Hepatocyte (in vitro differentiated cells): ENCODE data around the gene DMRT1. TPM values are rescaled to one million over a fixed set of nuclear protein-coding genes. Genes with fewer than 3 reads are reported as not detected.

Experiments
- DNase-seq: peaks from one replicate; pipeline ENCODE4 v3.0.0-alpha.2; 2016; ENCODE audit warnings: low spot score
- H2AFZ ChIP-seq: fragments of 200-600 bp; sonication (generic); 2 replicates; pipeline ENCODE4 v1.6.0; 2016; ENCODE audit warnings: antibody characterized with exemption, mild to moderate bottlenecking
- H3K27ac ChIP-seq: fragments of 200-600 bp; sonication (generic); 2 replicates; pipeline ENCODE4 v1.5.1; 2016; ENCODE audit warnings: mild to moderate bottlenecking
- H3K27me3 ChIP-seq: fragments of 200-600 bp; sonication (generic); 2 replicates; pipeline ENCODE4 v1.6.1; 2016
- H3K36me3 ChIP-seq: fragments of 200-600 bp; sonication (generic); replicated peaks from 2 replicates; pipeline ENCODE4 v1.5.1; 2016; ENCODE audit warnings: low read depth; ENCODE audit not compliant: insufficient read depth
- H3K4me1 ChIP-seq: fragments of 200-600 bp; sonication (generic); 2 replicates; pipeline ENCODE4 v1.5.1; 2016; ENCODE audit warnings: mild to moderate bottlenecking, moderate library complexity; ENCODE audit not compliant: insufficient read depth
- H3K4me2 ChIP-seq: fragments of 200-600 bp; sonication (generic); 2 replicates; pipeline ENCODE4 v1.6.0; 2016
- H3K4me3 ChIP-seq: fragments of 200-600 bp; sonication (generic); 2 replicates; pipeline ENCODE4 v1.5.1; 2016; ENCODE audit warnings: mild to moderate bottlenecking
- H3K79me2 ChIP-seq: fragments of 200-600 bp; sonication (generic); 2 replicates; pipeline ENCODE4 v1.6.0; 2017; ENCODE audit warnings: mild to moderate bottlenecking
- H3K9me2 ChIP-seq: fragments of 200-600 bp; sonication (generic); replicated peaks from 2 replicates; pipeline ENCODE4 v1.6.0; 2017; ENCODE audit warnings: mild to moderate bottlenecking; ENCODE audit not compliant: insufficient read depth
- H3K9me3 ChIP-seq: fragments of 200-600 bp; sonication (generic); 2 replicates; pipeline ENCODE4 v1.5.1; 2016; ENCODE audit warnings: low read depth, mild to moderate bottlenecking
- H4K20me1 ChIP-seq: fragments of 200-600 bp; sonication (generic); 2 replicates; pipeline ENCODE4 v1.6.0; 2016; ENCODE audit warnings: mild to moderate bottlenecking; ENCODE audit not compliant: insufficient read depth, poor library complexity, severe bottlenecking
- EZH2 ChIP-seq: fragments of 200-600 bp; sonication (generic); IDR thresholded peaks from 2 replicates; pipeline ENCODE4 v1.6.1; 2016; ENCODE audit warnings: antibody characterized with exemption, mild to moderate bottlenecking, borderline replicate concordance
- EZH2phosphoT487 ChIP-seq: fragments of 200-600 bp; sonication (generic); IDR thresholded peaks from one replicate; pipeline ENCODE4 v1.6.1; 2018; ENCODE audit warnings: antibody characterized with exemption, mild to moderate bottlenecking, low read depth, moderate library complexity; ENCODE audit not compliant: unreplicated experiment, severe bottlenecking
- WGBS: methylation state at CpG from one replicate; pipeline ENCODE4 v1.1.6; 2016; ENCODE audit warnings: low lambda C conversion rate; ENCODE audit errors: missing lambda C conversion rate; 5-methylcytosine and 5-hydroxymethylcytosine counted together
- polyA plus RNA-seq: library from polyadenylated mRNA; unstranded; fragments of >200 nt; fragmentation: Nextera tagmentation; extraction: Ambion mirVana; gene quantifications from 2 replicates; pipeline ENCODE4 v1.2.1, GENCODE V29; 2016
- total RNA-seq: library from RNA; depleted of rRNA; stranded (reverse); fragments of >200 nt; gene quantifications from 2 replicates; pipeline ENCODE4 v1.2.3, GENCODE V29; 2014
- TF ChIP-seq, protein P1 (sequence below): fragments of 200-600 bp; sonication (generic); IDR thresholded peaks from 2 replicates; pipeline ENCODE4 v1.5.1; 2016; ENCODE audit warnings: antibody characterized with exemption, mild to moderate bottlenecking; ENCODE audit not compliant: poor library complexity

Gene DMRT1
- total and polyA plus RNA-seq, 2 experiments from 2014 or later, result not detected

- Histone ChIP-seq H3K9me3 (no peaks in the 10 kb centered on the region), H3K27ac (no peak overlapping the region), H3K36me3 (no peaks in the 10 kb centered on the region), H3K4me3 (no peak overlapping the region), H3K4me1 (no peaks in the 10 kb centered on the region), H3K4me2 (no peak overlapping the region), H3K9me2 (no peaks in the 10 kb centered on the region), H3K79me2 (no peaks in the 10 kb centered on the region), H4K20me1 (no peaks in the 10 kb centered on the region), H2AFZ (no peak overlapping the region), H3K27me3 (peaks cover 40% of the 10 kb centered on the region)
- TF ChIP-seq EZH2 (no peak), EZH2phosphoT487 (no peak)
- TF ChIP-seq, protein P1, sequence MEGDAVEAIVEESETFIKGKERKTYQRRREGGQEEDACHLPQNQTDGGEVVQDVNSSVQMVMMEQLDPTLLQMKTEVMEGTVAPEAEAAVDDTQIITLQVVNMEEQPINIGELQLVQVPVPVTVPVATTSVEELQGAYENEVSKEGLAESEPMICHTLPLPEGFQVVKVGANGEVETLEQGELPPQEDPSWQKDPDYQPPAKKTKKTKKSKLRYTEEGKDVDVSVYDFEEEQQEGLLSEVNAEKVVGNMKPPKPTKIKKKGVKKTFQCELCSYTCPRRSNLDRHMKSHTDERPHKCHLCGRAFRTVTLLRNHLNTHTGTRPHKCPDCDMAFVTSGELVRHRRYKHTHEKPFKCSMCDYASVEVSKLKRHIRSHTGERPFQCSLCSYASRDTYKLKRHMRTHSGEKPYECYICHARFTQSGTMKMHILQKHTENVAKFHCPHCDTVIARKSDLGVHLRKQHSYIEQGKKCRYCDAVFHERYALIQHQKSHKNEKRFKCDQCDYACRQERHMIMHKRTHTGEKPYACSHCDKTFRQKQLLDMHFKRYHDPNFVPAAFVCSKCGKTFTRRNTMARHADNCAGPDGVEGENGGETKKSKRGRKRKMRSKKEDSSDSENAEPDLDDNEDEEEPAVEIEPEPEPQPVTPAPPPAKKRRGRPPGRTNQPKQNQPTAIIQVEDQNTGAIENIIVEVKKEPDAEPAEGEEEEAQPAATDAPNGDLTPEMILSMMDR, result no peak
- WGBS, result 73% methylated on average over 6 of the region's 6 CpGs
- no peak for DNase-seq
Measured at GRCh38 chr9:847505-847904, 6.0 kb downstream of the DMRT1 start.

DNA sequence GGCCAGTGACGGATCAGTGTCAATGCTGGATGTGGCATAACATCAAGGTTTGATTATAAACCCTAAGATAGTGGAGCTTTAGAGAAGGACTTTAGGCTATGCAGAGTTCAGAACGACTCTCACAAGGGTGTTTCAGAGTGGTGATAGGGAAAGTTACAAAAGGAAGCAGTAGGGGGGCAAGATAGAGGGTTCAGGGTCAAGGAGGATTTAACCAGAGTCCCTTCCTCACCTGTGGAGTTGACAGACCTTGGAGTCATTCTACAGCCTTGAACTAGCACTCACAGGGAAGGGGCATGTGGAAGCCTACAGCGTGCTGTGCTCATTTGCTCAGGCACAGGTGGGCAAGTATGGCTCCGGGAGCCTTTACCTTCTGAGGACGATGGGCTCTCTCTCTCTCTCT lies 7.9 kb downstream of the DMRT1 start:
- H3K4me3 ChIP-seq, result no peak overlapping the region
- H3K36me3 ChIP-seq, result no peaks in the 10 kb centered on the region
- H3K4me2 ChIP-seq, result no peak overlapping the region
- H3K4me1 ChIP-seq, result no peaks in the 10 kb centered on the region
- TF ChIP-seq, protein P1, result no peak
- TF ChIP-seq EZH2phosphoT487 (no peak), EZH2 (no peak)
- H3K27me3 ChIP-seq, result peaks cover 20% of the 10 kb centered on the region
- H3K9me2 ChIP-seq, result no peaks in the 10 kb centered on the region
- WGBS, result 75% methylated on average over 4 of the region's 5 CpGs
- no peak overlapping the region for H2AFZ ChIP-seq
- DNase-seq, result no peak
- no peaks in the 10 kb centered on the region for H4K20me1 ChIP-seq
- no peaks in the 10 kb centered on the region for H3K9me3 ChIP-seq
- no peaks in the 10 kb centered on the region for H3K79me2 ChIP-seq
- H3K27ac ChIP-seq, result no peak overlapping the region

DNA sequence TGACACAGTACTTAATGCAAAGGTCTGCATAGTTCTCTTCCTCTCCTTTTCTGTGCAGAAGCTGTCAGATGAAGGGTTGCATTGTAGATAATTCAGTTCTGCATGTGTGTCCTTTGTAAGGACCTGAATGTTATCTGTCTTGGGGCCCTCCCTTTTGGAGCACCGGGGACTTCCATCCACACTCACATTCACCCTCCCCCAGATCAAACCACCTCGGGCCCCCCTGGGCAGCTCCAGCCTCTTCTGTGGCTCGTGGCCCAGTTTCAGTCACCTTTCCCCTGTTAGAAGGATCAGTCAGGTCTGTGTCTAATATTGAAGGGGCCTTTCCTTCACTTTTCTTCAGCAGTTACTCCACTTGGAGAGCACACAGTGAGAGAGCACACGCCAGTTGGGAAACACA lies 11.0 kb downstream of the DMRT1 start:
- Histone ChIP-seq H2AFZ (no peak overlapping the region), H3K4me3 (no peak overlapping the region), H3K27ac (no peak overlapping the region), H3K36me3 (no peaks in the 10 kb centered on the region), H3K4me2 (no peak overlapping the region), H4K20me1 (no peaks in the 10 kb centered on the region), H3K9me3 (no peaks in the 10 kb centered on the region), H3K79me2 (no peaks in the 10 kb centered on the region), H3K27me3 (peaks cover 5% of the 10 kb centered on the region), H3K9me2 (no peaks in the 10 kb centered on the region), H3K4me1 (no peaks in the 10 kb centered on the region)
- no peak for DNase-seq
- no peak for TF ChIP-seq EZH2phosphoT487
- TF ChIP-seq, protein P1, result no peak
- TF ChIP-seq EZH2, result no peak
- WGBS, result 51% methylated on average over 4 of the region's 4 CpGs

DNA sequence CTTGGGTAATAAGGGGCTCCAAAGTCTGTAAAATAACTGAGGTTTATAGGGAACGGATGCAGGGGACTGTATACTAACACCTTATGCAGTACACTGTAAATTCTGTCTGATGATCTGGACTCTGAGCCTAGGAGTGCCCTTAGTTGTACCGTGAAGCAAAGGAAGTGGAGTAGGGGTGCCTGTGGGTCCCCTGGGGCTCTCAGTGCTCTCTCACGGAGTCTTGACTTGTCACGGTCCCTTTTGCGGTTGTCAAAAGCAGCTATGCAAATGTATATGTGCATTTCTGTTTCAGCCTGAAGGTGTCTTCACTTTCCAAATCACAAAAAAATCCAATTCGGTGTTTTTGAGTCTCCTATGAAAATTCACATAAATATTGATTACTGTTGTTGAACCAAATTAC lies 17.8 kb downstream of the DMRT1 start:
- Histone ChIP-seq H3K9me3 (no peaks in the 10 kb centered on the region), H3K36me3 (no peaks in the 10 kb centered on the region), H4K20me1 (no peaks in the 10 kb centered on the region), H3K9me2 (no peaks in the 10 kb centered on the region), H3K27ac (no peak overlapping the region), H3K27me3 (no peaks in the 10 kb centered on the region), H3K4me1 (no peaks in the 10 kb centered on the region), H3K4me2 (no peak overlapping the region), H2AFZ (no peak overlapping the region), H3K79me2 (no peaks in the 10 kb centered on the region), H3K4me3 (no peak overlapping the region)
- WGBS, result 81% methylated on average over 6 of the region's 6 CpGs
- no peak for TF ChIP-seq EZH2
- TF ChIP-seq EZH2phosphoT487, result no peak
- TF ChIP-seq, protein P1, result no peak
- no peak for DNase-seq
